Ovary (tissue), 10 donors: Measurements from ENCODE around the gene CSF2. TPM values are rescaled to one million over a fixed set of nuclear protein-coding genes. Genes with fewer than 3 reads are reported as not detected.
A peak's percentile ranks its signal among the peaks of the same experiment; 100 is the strongest.

Experiments
- DNase-seq, 5 donors: peaks; one replicate each; pipeline ENCODE4 v3.0.0-alpha.2; 2019 to 2020
- H3K27ac ChIP-seq, 2 donors: fragments of 200-600 bp; one replicate each; pipeline versions ENCODE4 v1.5.1 to v1.8.0; 2019 to 2022
- H3K27me3 ChIP-seq: fragments of 200-600 bp; one replicate; pipeline ENCODE4 v1.8.0; 2022
- H3K36me3 ChIP-seq: fragments of 200-600 bp; sonication (generic); one replicate; pipeline ENCODE4 v1.5.1; 2019
- H3K4me1 ChIP-seq: one replicate; pipeline ENCODE4 v1.8.1; 2013; ENCODE audit warnings: mild to moderate bottlenecking, moderate library complexity; ENCODE audit not compliant: insufficient read depth
- H3K4me3 ChIP-seq: fragments of 200-600 bp; sonication (generic); one replicate; pipeline ENCODE4 v1.5.1; 2017
- H3K9me3 ChIP-seq, 2 donors: fragments of 200-600 bp in 1 of 2; sonication (generic) in 1 of 2; one replicate each; pipeline versions ENCODE4 v1.5.1 to v1.8.1; 2013 to 2019; ENCODE audit warnings: mild to moderate bottlenecking in 1 of 2, moderate library complexity in 1 of 2
- CTCF ChIP-seq, 3 donors: fragments of 450-650 bp in 2 of 3; fragments of 200-600 bp in 1 of 3; IDR thresholded peaks; one replicate each; pipeline versions ENCODE4 v1.5.1 to v1.8.0; 2016 to 2022; ENCODE audit warnings: antibody characterized with exemption in 3 of 3, mild to moderate bottlenecking in 1 of 3
- EP300 ChIP-seq: sonication (generic); formaldehyde crosslinking; IDR thresholded peaks from one replicate; pipeline ENCODE4 v1.6.1; 2017; ENCODE audit warnings: antibody characterized with exemption
- POLR2A ChIP-seq: fragments of 450-650 bp; IDR thresholded peaks from one replicate; pipeline ENCODE4 v1.6.1; 2017; ENCODE audit warnings: antibody characterized with exemption, mild to moderate bottlenecking, moderate library complexity
- WGBS, 3 donors: extraction: QIAGEN DNeasy Blood & Tissue Kit in 1 of 3; methylation state at CpG; one replicate each; pipeline versions ENCODE4 v1.1.5 to v1.1.7; 2013 to 2017; 5-methylcytosine and 5-hydroxymethylcytosine counted together
- intact Hi-C, 4 donors: fragments of 100-400 bp; cut with DNase I; formaldehyde crosslinking; loops; one replicate each; pipeline versions ENCODE4 v1.11.0 to v1.15.1; 2022 to 2023
- long read RNA-seq, 3 donors: library from polyadenylated mRNA in 2 of 3; unstranded in 2 of 3; transcript quantifications; one replicate each; pipeline ENCODE4 v2.0.0 and lab custom pipeline, GENCODE V29; 2021 to 2026
- polyA plus RNA-seq, 2 donors: library from polyadenylated mRNA; stranded (reverse); fragments of 200-250 nt in 1 of 2; fragments of 350-450 nt in 1 of 2; fragmentation: Illumina TruSeq in 1 of 2; extraction: RNeasy Lipid Tissue Mini Kit (QIAGEN cat#74804) in 1 of 2; gene quantifications; one replicate each; pipeline ENCODE4 v1.2.3, GENCODE V29; 2013 to 2014
- total RNA-seq, 7 donors: library from RNA; depleted of rRNA in 2 of 7; stranded (reverse); fragments of >200 nt in 2 of 7; fragmentation: NEBNext Ultra II Directional in 3 of 7; extraction: Animal tissue kit (Norgen Biotek cat#: 25700) in 3 of 7; gene quantifications; one replicate each; pipeline versions ENCODE4 v1.1.0 to v1.2.4, GENCODE V29; 2016 to 2023
- donor health status: DM: no; HTN: no; CAD: no; lungs with moderate emphysema.
- donor health status: DM: no; HTN: no; CAD: no.
- donor health status: Bipolar disorder and iron deficiency.
- donor health status: DM: yes; HTN: yes; CAD: no.
- donor health status: DM: no; HTN: no; CAD: no.
- donor health status: DM: yes; HTN: yes; CAD: no.

Gene CSF2
- under 1 TPM in 1 of 7 donors, not detected in 6; 0.28 TPM for total RNA-seq
- not detected for polyA plus RNA-seq
- long read RNA-seq, donor 1, result 0 reads
- long read RNA-seq, donor 2, result 0 reads
- long read RNA-seq, donor 3, result 0 reads

- H3K4me1 ChIP-seq, result no peaks in the 10 kb centered on the region
- no peaks in the 10 kb centered on the region for H3K27me3 ChIP-seq
- no peak within 1 kb of the TSS for H3K4me3 ChIP-seq
- H3K9me3 ChIP-seq, result no peaks in the 10 kb centered on the region
- DNase-seq, result no peak
- no peak for TF ChIP-seq EP300
- TF ChIP-seq POLR2A, result no peak
- TF ChIP-seq CTCF (IDR thresholded peaks at IDR 0.05), result no peak
- no peak within 1 kb of the TSS for H3K27ac ChIP-seq
- 84 to 85% (median 84%) methylated on average over 12 of the region's 12 CpGs for WGBS, 3 donors
- no peaks in the 10 kb centered on the region for H3K36me3 ChIP-seq
- intact Hi-C loops, result no loop called here
Observed at GRCh38 chr5:132073231-132074013, at the start of gene CSF2. TSS of gene CSF2 (plus strand) at chr5:132073789. CDS start at chr5:132073824, 35 bp downstream.

GRCh38 chr5:132024117-132024435 is 49.5 kb upstream of the CSF2 start:
- peak in 1 of 5 donors; percentile 4 for DNase-seq
- Histone ChIP-seq H3K9me3 (no peaks in the 10 kb centered on the region), H3K27ac (no peak overlapping the region), H3K36me3 (no peaks in the 10 kb centered on the region), H3K27me3 (no peaks in the 10 kb centered on the region), H3K4me3 (no peak overlapping the region), H3K4me1 (no peaks in the 10 kb centered on the region)
- TF ChIP-seq CTCF (IDR thresholded peaks at IDR 0.05), result no peak
- no peak for TF ChIP-seq POLR2A
- no peak for TF ChIP-seq EP300
- intact Hi-C loops, result no loop called here
- 60 to 82% (median 81%) methylated on average over 4 of the region's 4 CpGs for WGBS, 3 donors

GRCh38 chr5:132024789-132025402 is 48.7 kb upstream of the CSF2 start:
- Histone ChIP-seq H3K36me3 (no peaks in the 10 kb centered on the region), H3K9me3 (no peaks in the 10 kb centered on the region), H3K4me1 (no peaks in the 10 kb centered on the region), H3K4me3 (no peak overlapping the region), H3K27ac (no peak overlapping the region), H3K27me3 (no peaks in the 10 kb centered on the region)
- intact Hi-C loops, result no loop called here
- no peak for DNase-seq
- WGBS, 3 donors, result 48 to 59% (median 56%) methylated on average over 8 of the region's 8 CpGs
- TF ChIP-seq POLR2A (no peak), CTCF (IDR thresholded peaks at IDR 0.05) (no peak), EP300 (no peak)

- Histone ChIP-seq H3K27ac (no peak overlapping the region), H3K36me3 (no peaks in the 10 kb centered on the region), H3K4me1 (no peaks in the 10 kb centered on the region), H3K4me3 (no peak overlapping the region), H3K27me3 (no peaks in the 10 kb centered on the region), H3K9me3 (no peaks in the 10 kb centered on the region)
- intact Hi-C loops, result no loop called here
- WGBS, 3 donors, result 70 to 84% (median 77%) methylated on average over 7 of the region's 7 CpGs
- no peak for DNase-seq
- TF ChIP-seq POLR2A, result no peak
- TF ChIP-seq EP300, result no peak
- no peak for TF ChIP-seq CTCF (IDR thresholded peaks at IDR 0.05)
Observed at GRCh38 chr5:132025403-132025971, 48.1 kb upstream of the CSF2 start.
